Measurements from ENCODE around the gene PRKACA. TPM values are rescaled to one million over a fixed set of nuclear protein-coding genes. Genes with fewer than 3 reads are reported as not detected.

The PRKACA gene
- 100 to 1,000 TPM; 144 to 185 TPM for total RNA-seq

- no peak for TF ChIP-seq CTCF (IDR thresholded peaks at IDR 0.05)
- Histone ChIP-seq H3K27me3 (no peaks in the 10 kb centered on the region), H3K9me3 (no peaks in the 10 kb centered on the region), H3K27ac (peak within 1 kb of the TSS; percentile 96 to 99), H3K4me1 (peaks cover 0 to 68% of the 10 kb centered on the region in 2 donors), H3K36me3 (no peaks in the 10 kb centered on the region), H3K4me3 (peak within 1 kb of the TSS; percentile 94 to 99)
- DNase-seq (ENCODE audit: low spot score): peak; percentile 99
Measured at GRCh38 chr19:14117668-14118164, at the start of gene PRKACA. TSS of gene PRKACA (minus strand) at chr19:14117762. CDS start at chr19:14117547, 215 bp downstream.

- TF ChIP-seq CTCF (IDR thresholded peaks at IDR 0.05): no peak
- Histone ChIP-seq H3K4me1 (peaks cover 0 to 23% of the 10 kb centered on the region in 2 donors), H3K27ac (no peak overlapping the region), H3K9me3 (no peaks in the 10 kb centered on the region), H3K27me3 (no peaks in the 10 kb centered on the region), H3K4me3 (peak overlapping the region in 1 of 2 donors; percentile 20), H3K36me3 (peaks cover 31% of the 10 kb centered on the region)
- DNase-seq (ENCODE audit: low spot score): no peak
Measured at GRCh38 chr19:14166999-14167575, 49.5 kb upstream of the PRKACA start.

GRCh38 chr19:14165990-14166830 lies 48.6 kb upstream of the PRKACA start:
- Histone ChIP-seq H3K4me3 (no peak overlapping the region), H3K27ac (no peak overlapping the region), H3K4me1 (peaks cover 0 to 23% of the 10 kb centered on the region in 2 donors), H3K9me3 (no peaks in the 10 kb centered on the region), H3K36me3 (peaks cover 22% of the 10 kb centered on the region), H3K27me3 (no peaks in the 10 kb centered on the region)
- DNase-seq (ENCODE audit: low spot score): no peak
- no peak for TF ChIP-seq CTCF (IDR thresholded peaks at IDR 0.05)

- DNase-seq (ENCODE audit: low spot score): no peak
- peaks cover 0 to 23% of the 10 kb centered on the region in 2 donors for H3K4me1 ChIP-seq
- H3K4me3 ChIP-seq: no peak overlapping the region
- no peak for TF ChIP-seq CTCF (IDR thresholded peaks at IDR 0.05)
- H3K9me3 ChIP-seq: no peaks in the 10 kb centered on the region
- peaks cover 12% of the 10 kb centered on the region for H3K36me3 ChIP-seq
- no peaks in the 10 kb centered on the region for H3K27me3 ChIP-seq
- no peak overlapping the region for H3K27ac ChIP-seq
Measured at GRCh38 chr19:14164724-14165493, 47.3 kb upstream of the PRKACA start.

- peaks cover 9% of the 10 kb centered on the region for H3K36me3 ChIP-seq
Measured at GRCh38 chr19:14164082-14164481, 46.5 kb upstream of the PRKACA start.

More at GRCh38 chr19:14164082-14164481, 46.5 kb upstream of the PRKACA start:
- Histone ChIP-seq H3K4me1 (peaks cover 0 to 23% of the 10 kb centered on the region in 2 donors), H3K27ac (no peak overlapping the region), H3K9me3 (no peaks in the 10 kb centered on the region), H3K4me3 (no peak overlapping the region), H3K27me3 (no peaks in the 10 kb centered on the region)
- no peak for TF ChIP-seq CTCF (IDR thresholded peaks at IDR 0.05)
- DNase-seq (ENCODE audit: low spot score): no peak
